Heart left ventricle (tissue), 13 donors: ENCODE measurements around the gene GNAS.

ENCODE experiments used
- POLR2A ChIP-seq, 2 donors: fragments of 450-650 bp; IDR thresholded peaks; one replicate each; pipeline ENCODE4 v1.6.1; 2017; ENCODE audit warnings: antibody characterized with exemption in 2 of 2, mild to moderate bottlenecking in 2 of 2, moderate library complexity in 2 of 2
- TF ChIP-seq, protein P1 (sequence below), 12 donors: fragments of 200-600 bp; sonication (generic) in 4 of 12; IDR thresholded peaks; one replicate each; pipeline versions ENCODE4 v1.5.0 to v1.8.0; 2018 to 2022; ENCODE audit warnings: antibody characterized with exemption in 12 of 12, mild to moderate bottlenecking in 5 of 12
- donor health status: ischemic (EF 13 %, LVEDD 7.1; RV severe dilation, severe dysfunction).
- donor health status: DM: no; HTN: yes; CAD: no.
- donor health status: DM: no; HTN: no; CAD: no.
- donor health status: ischemic (EF 25% LVEDD 6.9; RV normal size, moderate dysfunction).
- donor health status: ischemic (EF 25% LVEDD 5.7; RV mildly dilated, moderate dysfunction).
- donor health status: ischemic (EF 35%, LVEDD 5.7; RV mildly dilated, moderate dysfunction).
- donor health status: nonischemic (EF 11% LVEDD 7.7; RV severe dilation, severe dysfunction).
- donor health status: DM: yes; HTN: yes; CAD: no.
- donor health status: PGD.
- donor health status: ischemic (EF 29% LVEDD 5.4; RV normal size, mild dysfunction).
- donor health status: nonischemic (EF 23%, LVEDD 6.1; RV moderate dilation, normal function).

DNA sequence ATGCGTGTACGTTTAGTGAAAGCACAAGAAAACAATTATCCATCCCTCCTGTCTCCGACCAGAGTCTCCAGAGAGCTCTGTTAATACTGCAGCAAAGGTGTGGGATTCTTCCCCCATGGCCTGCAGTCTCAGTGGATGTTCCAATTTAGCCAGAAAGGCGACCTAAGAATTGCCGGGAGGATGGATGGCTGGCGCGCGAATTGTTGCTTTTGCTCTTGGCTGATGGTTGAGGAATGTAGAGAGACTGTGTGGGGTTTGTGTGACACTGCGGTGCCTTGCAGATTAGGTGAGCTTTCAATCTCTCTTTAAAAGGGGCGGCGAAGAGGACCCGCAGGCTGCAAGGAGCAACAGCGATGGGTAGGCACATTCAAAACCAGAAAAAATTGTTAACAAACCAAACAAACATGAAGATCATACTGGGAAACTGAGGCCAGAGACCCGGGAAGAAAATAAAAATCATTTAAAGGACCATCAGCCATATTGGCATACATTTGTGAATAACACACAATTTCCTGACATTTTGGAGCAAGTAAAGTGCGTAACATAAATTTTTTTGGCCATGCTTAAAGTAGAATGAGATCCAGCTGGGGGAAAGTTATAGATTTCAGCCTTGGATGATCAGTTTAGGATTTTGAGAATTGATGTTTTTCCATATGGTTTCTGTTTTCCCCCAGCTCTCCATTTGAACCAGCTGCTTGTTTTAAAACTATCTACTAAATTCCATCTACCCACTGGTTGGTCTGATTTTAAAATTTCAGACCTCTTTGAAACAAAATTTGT is 46.3 kb downstream of the GNAS start:
- TF ChIP-seq, protein P1, sequence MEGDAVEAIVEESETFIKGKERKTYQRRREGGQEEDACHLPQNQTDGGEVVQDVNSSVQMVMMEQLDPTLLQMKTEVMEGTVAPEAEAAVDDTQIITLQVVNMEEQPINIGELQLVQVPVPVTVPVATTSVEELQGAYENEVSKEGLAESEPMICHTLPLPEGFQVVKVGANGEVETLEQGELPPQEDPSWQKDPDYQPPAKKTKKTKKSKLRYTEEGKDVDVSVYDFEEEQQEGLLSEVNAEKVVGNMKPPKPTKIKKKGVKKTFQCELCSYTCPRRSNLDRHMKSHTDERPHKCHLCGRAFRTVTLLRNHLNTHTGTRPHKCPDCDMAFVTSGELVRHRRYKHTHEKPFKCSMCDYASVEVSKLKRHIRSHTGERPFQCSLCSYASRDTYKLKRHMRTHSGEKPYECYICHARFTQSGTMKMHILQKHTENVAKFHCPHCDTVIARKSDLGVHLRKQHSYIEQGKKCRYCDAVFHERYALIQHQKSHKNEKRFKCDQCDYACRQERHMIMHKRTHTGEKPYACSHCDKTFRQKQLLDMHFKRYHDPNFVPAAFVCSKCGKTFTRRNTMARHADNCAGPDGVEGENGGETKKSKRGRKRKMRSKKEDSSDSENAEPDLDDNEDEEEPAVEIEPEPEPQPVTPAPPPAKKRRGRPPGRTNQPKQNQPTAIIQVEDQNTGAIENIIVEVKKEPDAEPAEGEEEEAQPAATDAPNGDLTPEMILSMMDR (IDR thresholded peaks at IDR 0.05) = no peak
- TF ChIP-seq POLR2A (IDR thresholded peaks at IDR 0.05) = no peak
